Right lobe of liver (tissue), 4 donors: ENCODE results near the gene MAMSTR.

Experiments used
- CTCF ChIP-seq, 4 donors: fragments of 200-600 bp in 3 of 4; fragments of 450-650 bp in 1 of 4; IDR thresholded peaks; one replicate each; pipeline versions ENCODE4 v1.5.1 to v1.8.0; 2016 to 2022; ENCODE audit warnings: antibody characterized with exemption in 4 of 4, mild to moderate bottlenecking in 2 of 4
- POLR2A ChIP-seq: fragments of 450-650 bp; IDR thresholded peaks from one replicate; pipeline ENCODE4 v1.6.1; 2017; ENCODE audit warnings: antibody characterized with exemption, mild to moderate bottlenecking
- donor health status: DM: no; HTN: no; CAD: no.
- donor health status: DM: no; HTN: no; CAD: no.
- donor health status: DM: no; HTN: yes; CAD: no.

- no peak for TF ChIP-seq CTCF (IDR thresholded peaks at IDR 0.05)
- TF ChIP-seq POLR2A = no peak
Measured at GRCh38 chr19:48703316-48703715, 16.2 kb downstream of the MAMSTR start.
